ENCODE measurements around the gene TMOD1. TPM values are rescaled to one million over a fixed set of nuclear protein-coding genes. Genes with fewer than 3 reads are reported as not detected.
"Not testable (repeated sequence)": the region's sequence is repeated elsewhere in the genome, so short reads cannot be mapped to it uniquely, and the experiment has no call there.

TMOD1 gene
- total and polyA plus RNA-seq, 11 donors, result 96.4 to 201 (median 158) TPM

DNA sequence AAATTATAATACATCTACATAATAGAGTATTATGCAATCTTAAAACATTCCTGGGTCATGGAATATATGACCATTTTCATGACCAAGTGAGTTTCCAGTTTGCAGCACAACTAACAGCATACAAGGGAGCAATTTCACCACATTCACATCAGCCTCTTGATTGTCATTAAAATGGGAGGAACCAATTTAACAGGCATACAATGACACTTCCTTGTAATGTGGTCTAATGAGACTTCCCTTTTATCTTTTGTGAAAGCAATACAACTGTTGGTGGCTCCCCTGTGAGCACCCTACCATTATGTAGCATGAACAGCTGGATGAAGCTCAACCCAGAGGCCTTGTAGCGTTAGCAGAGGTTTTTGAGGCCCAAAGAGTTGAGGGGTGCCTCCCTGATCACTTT is 13.6 kb upstream of the TMOD1 start:
- peaks cover 0 to 16% (median 0%) of the 10 kb centered on the region in 12 donors for H3K9me3 ChIP-seq
- no peak for DNase-seq
- intact Hi-C loops (cut with DNase I), result loop anchor here in 1 of 10 donors (5.0 kb wide), 1 partner anchor 124 kb away; no protein-coding TSS in a partner anchor
- no peak overlapping the region for H3K27ac ChIP-seq
- H3K27me3 ChIP-seq, result no peaks in the 10 kb centered on the region
- WGBS, 4 donors, result 92 to 100% (median 98%) methylated on average over 1 of the region's 1 CpG
- H3K36me3 ChIP-seq, result peaks cover 0 to 73% (median 25%) of the 10 kb centered on the region in 9 donors
- no peak for TF ChIP-seq POLR2A (IDR thresholded peaks at IDR 0.05)
- TF ChIP-seq, protein P1, sequence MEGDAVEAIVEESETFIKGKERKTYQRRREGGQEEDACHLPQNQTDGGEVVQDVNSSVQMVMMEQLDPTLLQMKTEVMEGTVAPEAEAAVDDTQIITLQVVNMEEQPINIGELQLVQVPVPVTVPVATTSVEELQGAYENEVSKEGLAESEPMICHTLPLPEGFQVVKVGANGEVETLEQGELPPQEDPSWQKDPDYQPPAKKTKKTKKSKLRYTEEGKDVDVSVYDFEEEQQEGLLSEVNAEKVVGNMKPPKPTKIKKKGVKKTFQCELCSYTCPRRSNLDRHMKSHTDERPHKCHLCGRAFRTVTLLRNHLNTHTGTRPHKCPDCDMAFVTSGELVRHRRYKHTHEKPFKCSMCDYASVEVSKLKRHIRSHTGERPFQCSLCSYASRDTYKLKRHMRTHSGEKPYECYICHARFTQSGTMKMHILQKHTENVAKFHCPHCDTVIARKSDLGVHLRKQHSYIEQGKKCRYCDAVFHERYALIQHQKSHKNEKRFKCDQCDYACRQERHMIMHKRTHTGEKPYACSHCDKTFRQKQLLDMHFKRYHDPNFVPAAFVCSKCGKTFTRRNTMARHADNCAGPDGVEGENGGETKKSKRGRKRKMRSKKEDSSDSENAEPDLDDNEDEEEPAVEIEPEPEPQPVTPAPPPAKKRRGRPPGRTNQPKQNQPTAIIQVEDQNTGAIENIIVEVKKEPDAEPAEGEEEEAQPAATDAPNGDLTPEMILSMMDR (IDR thresholded peaks at IDR 0.05), result no peak
- ATAC-seq, result no peak
- no peaks in the 10 kb centered on the region for H3K4me1 ChIP-seq
- H3K4me3 ChIP-seq, result no peak overlapping the region

DNA sequence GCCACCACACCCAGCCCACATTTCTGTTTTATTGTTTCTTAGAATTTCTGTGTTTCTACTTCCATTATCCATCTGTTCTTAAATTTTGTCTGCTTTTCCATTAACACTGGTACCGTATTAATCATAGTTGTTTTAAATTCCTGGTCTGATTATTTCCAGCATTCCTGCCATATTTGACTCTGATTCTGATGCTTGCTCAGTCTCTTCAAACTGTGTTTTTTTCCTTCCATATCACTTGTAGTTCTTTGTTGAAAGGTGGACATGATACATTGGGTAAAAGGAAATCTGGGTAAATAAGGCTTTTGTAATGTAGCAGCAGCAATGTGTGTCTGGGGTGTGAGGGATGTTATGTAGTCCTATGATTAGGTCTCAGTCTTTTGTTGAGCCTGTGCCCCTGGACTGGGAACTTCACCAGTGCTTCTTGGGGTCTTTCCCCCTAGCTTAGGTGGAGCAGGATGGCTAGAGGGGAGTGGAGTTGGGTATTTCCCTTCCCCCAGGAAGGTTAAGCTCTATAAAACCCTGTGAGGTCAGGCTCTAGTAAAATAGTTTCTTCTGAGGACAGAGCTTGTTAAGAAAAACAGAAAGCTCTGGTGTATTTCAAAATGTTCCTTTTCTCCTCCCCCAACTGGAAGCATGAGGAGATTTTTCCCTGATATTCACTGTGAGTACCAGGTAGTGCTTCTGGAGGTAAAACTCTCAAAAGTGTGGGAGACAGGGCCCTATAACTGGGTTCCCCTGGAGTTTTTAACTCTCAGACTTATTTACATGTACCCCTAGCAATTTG is 10.1 kb upstream of the TMOD1 start:
- intact Hi-C loops (cut with DNase I), result no loop called here
- ATAC-seq, result no peak
- H3K36me3 ChIP-seq, result peaks cover 0 to 57% (median 21%) of the 10 kb centered on the region in 9 donors
- TF ChIP-seq POLR2A (IDR thresholded peaks at IDR 0.05), result no peak
- TF ChIP-seq, protein P1 (IDR thresholded peaks at IDR 0.05), result no peak
- H3K4me1 ChIP-seq, result no peaks in the 10 kb centered on the region
- WGBS, 4 donors, result 92 to 99% (median 98%) methylated on average over 1 of the region's 1 CpG
- no peak overlapping the region for H3K4me3 ChIP-seq
- H3K27me3 ChIP-seq, result no peaks in the 10 kb centered on the region
- peak overlapping the region in 1 of 12 donors; percentile 73 for H3K27ac ChIP-seq
- no peak for DNase-seq
- H3K9me3 ChIP-seq, result peaks cover 0 to 16% (median 0%) of the 10 kb centered on the region in 12 donors

DNA sequence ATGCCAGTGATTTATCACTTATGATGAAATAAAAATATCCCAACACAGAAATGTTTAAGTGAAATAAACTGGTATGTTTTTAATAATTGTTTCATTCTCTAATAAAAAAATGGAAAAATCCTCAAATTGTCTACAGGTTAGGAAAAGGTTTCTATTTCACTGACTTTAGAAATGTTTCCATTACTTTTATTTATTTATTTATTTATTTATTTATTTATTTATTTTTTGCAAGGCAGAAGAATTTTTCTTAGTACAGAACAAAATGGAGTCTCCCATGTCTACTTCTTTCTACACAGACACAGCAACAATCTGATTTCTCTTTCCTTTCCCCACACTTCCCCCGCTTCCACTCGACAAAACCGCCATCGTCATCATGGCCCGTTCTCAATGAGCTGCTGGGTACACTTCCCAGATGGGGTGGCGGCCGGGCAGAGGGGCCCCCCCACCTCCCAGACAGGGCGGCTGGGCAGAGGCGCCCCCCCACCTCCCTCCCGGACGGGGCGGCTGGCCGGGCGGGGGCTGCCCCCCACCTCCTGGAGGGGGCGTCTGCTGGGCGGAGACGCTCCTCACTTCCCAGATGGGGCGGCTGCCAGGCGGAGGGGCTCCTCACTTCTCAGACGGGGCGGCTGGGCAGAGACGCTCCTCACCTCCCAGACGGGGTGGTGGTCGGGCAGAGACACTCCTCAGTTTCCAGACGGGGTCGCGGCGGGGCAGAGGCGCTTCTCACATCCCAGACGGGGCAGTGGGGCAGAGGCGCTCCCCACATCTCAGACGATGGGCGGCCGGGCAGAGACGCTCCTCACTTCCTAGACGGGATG is 3.7 kb upstream of the TMOD1 start:
- H3K4me3 ChIP-seq; H3K9me3 ChIP-seq; H3K27ac ChIP-seq; intact Hi-C loops (cut with DNase I); DNase-seq; ATAC-seq: not testable (repeated sequence)
- 93 to 98% (median 95%) methylated on average over 19 to 36 of the region's 36 CpGs for WGBS, 4 donors
- Histone ChIP-seq H3K27me3 (peaks cover 0 to 26% (median 0%) of the 10 kb centered on the region in 9 donors), H3K36me3 (peaks cover 0 to 23% (median 9%) of the 10 kb centered on the region in 9 donors), H3K4me1 (peaks cover 0 to 19% (median 4%) of the 10 kb centered on the region in 12 donors)

DNA sequence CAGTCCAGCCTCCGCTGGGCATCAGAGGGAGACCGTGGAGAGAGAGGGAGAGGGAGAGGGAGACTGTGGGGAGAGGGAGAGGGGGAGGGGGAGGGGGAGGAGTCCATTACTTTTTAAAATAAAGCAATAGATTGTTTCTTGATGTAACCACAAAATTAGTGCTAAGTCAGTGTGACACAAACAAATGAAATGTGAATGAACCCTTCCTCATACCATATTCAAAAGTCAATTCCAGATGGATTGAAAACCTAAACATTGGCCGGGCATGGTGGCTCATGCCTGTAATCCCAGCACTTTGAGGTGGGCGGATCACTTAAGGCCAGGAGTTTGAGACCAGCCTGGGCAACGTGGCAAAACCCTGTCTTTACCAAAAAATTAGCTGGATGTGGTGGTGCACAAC is 2.6 kb upstream of the TMOD1 start:
- H3K9me3 ChIP-seq; DNase-seq; intact Hi-C loops (cut with DNase I); H3K27ac ChIP-seq; H3K4me3 ChIP-seq; ATAC-seq: not testable (repeated sequence)
- H3K27me3 ChIP-seq, result peaks cover 0 to 37% (median 0%) of the 10 kb centered on the region in 9 donors
- H3K36me3 ChIP-seq, result peaks cover 0 to 23% (median 9%) of the 10 kb centered on the region in 9 donors
- WGBS, 4 donors, result 86 to 89% (median 87%) methylated on average over 5 of the region's 5 CpGs
- peaks cover 0 to 30% (median 14%) of the 10 kb centered on the region in 12 donors for H3K4me1 ChIP-seq

DNA sequence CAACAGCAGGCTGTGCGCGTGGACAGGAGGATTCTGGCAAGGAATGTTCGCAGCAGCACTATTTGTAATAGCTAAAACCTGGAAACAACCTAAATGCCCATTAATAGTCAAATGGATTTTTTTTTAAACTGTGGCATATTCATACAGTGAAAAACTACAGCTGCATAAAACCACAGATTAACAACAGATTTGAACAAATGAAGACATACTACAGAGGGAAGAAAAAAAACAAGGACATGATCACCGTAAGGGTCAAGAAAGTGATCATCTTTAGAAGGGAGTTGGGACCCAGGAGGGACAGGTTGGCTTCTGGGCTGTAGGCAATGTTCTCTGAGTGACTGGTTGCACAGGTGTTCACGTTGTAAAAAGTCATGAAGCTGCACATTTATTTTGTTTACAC is 1.2 kb upstream of the TMOD1 start:
- DNase-seq (no peak), ATAC-seq (no peak)
- Histone ChIP-seq H3K4me3 (no peak overlapping the region), H3K4me1 (peaks cover 0 to 44% (median 21%) of the 10 kb centered on the region in 12 donors), H3K36me3 (peaks cover 0 to 19% (median 9%) of the 10 kb centered on the region in 9 donors), H3K9me3 (no peaks in the 10 kb centered on the region), H3K27me3 (peaks cover 0 to 43% (median 0%) of the 10 kb centered on the region in 9 donors), H3K27ac (no peak overlapping the region)
- no peak for TF ChIP-seq POLR2A (IDR thresholded peaks at IDR 0.05)
- TF ChIP-seq, protein P1 (IDR thresholded peaks at IDR 0.05), result no peak
- intact Hi-C loops (cut with DNase I), result loop anchor here in 9 of 10 donors (2.0 to 10.0 kb wide), 7 partner anchors 37 to 99 kb away; no protein-coding TSS in a partner anchor
- 47 to 63% (median 50%) methylated on average over 5 of the region's 5 CpGs for WGBS, 4 donors
